GM19455 (cell line): ENCODE data around the gene PGRMC2.
A peak's percentile ranks its signal among the peaks of the same experiment; 100 is the strongest.

Experiments used
- ATAC-seq: cut with Tn5 transposase; IDR thresholded peaks from one replicate; pipeline ENCODE4 v1.9.1; 2021; ENCODE audit not compliant: unreplicated experiment

The PGRMC2 gene

GRCh38 chr4:128299848-128300247, 12.2 kb upstream of the PGRMC2 start:
- ATAC-seq = no peak

DNA sequence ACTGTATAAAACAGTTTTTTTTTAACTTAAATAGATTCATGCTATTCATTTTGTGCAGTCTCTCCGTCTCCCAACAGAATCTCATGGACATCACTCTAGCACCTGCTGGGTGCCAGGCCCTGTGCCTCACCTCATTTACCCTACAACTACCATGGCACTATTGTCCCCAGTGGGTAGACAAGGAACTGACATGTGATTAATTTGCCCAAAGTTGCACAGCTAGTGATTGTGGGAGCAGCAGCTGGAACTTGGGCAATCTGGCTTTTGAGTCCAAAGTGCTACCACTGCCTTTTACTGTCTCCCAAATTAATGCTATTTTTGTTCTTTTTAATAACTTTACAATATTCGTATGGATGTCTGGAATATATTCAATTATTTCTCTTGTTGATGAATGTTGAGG, 11.2 kb upstream of the PGRMC2 start:
- no peak for ATAC-seq

GRCh38 chr4:128298146-128298758, 10.6 kb upstream of the PGRMC2 start:
- no peak for ATAC-seq

- no peak for ATAC-seq
Measured at GRCh38 chr4:128295255-128295654, 7.6 kb upstream of the PGRMC2 start.

- ATAC-seq = no peak
Measured at GRCh38 chr4:128294464-128294863, 6.9 kb upstream of the PGRMC2 start.

DNA sequence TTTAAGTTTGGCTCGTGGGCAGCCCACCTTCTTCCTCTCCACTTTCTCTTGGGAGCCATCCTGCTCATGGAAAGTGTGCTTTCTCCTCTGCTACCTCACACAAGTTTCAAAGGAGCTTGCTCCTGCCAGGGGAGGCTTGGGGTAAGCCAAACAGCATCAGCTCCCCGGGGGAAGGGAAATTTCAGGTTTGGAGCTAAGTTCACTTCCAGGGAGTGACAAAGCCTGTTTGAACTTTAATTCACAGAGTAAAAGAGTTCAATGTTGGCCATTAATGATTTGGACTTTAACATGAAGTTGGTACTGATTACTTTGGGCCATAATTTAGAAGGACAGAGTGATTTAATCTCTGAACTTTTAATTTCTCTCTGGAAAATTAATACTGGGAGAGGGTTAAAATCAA, 4.7 kb upstream of the PGRMC2 start:
- ATAC-seq = no peak

- no peak for ATAC-seq
Measured at GRCh38 chr4:128291096-128291495, 3.5 kb upstream of the PGRMC2 start.

DNA sequence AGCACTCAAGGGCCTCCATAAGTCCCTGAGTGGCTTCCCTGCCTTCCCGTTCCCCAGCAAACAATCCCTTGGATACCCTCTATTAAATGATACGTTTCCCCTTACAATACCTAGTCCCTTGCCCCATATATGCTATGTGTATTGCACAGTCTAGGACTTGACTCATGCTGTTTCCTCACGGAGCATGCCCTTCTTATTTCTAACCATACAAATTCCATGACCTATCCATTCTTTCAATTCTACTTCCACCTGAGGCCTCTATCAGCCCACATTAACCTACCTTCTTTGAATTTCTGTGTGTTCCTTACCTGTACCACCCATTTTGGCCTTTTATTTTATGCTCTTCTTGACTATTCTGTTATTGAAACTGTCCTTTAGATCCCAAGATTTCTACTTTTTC, 2.9 kb upstream of the PGRMC2 start:
- no peak for ATAC-seq

DNA sequence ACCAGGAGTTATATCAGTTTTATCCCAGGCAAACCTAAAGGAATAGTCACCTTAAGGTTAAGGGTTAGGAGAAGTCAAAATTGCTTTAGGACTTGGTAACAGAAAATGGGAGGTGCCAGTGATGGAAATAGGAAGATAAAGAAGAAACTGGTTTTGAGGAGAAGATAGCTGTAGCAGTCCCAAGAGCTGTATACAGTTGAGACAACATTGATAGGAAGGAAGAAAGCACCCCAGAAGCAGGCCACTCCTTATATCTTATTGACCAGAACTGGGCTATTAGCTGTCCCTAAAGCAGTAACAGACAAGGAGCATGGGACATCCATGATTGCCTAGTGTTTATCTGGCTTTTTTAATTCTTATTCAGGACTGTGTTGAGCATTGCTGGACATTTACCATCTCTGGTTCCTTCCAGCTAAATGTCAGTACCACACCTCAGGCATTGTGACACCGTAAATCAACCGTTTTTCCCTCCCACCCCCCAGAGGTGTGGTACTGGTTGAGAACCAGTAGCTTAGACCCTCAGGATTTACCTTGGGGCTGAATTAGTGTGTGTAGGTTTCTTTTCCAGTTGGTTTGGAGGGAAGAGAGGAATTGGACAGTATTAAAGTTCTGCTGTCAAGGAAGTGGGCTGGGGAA, 2.0 kb upstream of the PGRMC2 start:
- no peak for ATAC-seq

DNA sequence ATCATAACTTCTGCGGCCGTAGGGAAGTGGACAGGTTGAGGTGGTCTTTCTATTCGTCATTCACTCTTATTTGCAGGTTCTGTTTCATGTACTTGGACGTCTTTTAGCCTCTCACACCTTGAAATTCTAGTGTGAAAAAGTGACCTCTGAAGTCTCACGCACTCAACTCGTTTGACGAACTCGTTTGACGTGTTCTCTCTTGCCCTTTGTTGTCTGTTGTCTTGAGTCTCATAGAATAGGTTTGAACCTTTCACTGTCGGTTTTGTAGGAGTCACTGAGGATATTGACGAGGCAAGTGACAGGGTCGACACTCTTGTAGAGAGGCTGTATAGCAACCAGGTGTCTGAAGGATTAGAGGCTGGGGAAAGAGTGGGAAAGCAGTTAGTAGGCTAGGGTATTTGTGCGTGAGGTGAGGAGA, 1.1 kb upstream of the PGRMC2 start:
- no peak for ATAC-seq

GRCh38 chr4:128287871-128288688, 467 bp upstream of the PGRMC2 start:
- ATAC-seq = peak; percentile 74

GRCh38 chr4:128286474-128287058, 1.0 kb downstream of the PGRMC2 start:
- ATAC-seq = peak; percentile 23

DNA sequence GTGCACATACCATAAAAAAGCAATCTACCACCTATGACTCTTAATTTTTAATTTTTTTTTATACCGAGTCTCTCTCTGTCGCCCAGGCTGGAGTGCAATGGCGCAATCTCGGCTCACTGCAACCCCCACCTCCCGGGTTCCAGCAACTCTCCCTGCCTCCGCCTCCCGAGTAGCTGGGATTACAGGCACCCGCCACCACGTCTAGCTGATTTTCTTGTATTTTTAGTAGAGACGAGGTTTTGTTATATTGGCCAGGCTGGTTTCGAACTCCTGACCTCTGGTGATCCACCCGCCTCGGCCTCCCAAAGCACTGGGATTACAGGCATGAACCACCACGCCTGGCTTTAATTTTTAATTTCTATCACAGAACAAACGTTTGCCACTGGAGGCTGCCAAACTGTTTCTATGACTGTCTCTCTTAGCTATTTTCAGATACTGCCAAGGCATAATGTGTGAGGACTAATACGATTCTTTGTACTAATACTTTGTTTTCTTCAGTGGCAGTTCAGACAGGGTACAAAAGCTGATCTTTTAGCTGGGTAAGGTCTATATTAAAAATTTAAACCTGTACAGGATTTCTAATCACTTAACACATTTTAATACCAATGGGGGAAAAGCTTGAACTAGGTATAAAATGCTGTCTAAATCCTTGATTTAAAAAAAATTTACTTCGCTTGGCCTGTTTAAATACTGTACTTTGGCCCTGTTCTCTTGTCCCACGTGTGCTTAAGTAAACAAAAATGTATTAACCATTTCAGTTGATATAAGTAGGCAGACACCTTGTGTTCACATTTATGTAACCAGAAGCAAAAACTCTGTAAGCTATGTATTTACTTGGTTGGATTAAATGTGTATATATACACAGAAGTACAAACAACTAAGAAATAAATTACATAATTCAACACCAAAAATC, 2.3 kb downstream of the PGRMC2 start:
- no peak for ATAC-seq

DNA sequence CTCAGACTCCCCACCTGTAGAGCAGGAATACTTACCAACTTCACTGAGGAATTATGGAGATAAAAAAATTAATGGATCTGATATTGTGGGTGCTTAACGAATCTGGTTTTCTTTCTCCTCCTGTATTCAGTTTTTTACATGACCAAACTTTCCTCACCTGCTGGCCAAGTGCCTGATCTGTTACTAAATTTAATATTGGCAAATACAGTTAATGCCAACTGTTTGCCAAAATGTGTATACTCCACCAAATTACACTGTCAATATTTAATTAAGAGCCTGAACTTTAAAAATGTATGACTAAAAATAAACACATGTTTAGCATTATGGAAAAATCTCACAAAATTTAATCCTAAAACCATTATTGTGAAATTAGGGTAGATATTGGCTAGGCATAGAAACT, 3.3 kb downstream of the PGRMC2 start:
- ATAC-seq = no peak

- ATAC-seq = no peak
Measured at GRCh38 chr4:128283071-128283470, 4.5 kb downstream of the PGRMC2 start.

- no peak for ATAC-seq
Measured at GRCh38 chr4:128282516-128282915, 5.1 kb downstream of the PGRMC2 start.

DNA sequence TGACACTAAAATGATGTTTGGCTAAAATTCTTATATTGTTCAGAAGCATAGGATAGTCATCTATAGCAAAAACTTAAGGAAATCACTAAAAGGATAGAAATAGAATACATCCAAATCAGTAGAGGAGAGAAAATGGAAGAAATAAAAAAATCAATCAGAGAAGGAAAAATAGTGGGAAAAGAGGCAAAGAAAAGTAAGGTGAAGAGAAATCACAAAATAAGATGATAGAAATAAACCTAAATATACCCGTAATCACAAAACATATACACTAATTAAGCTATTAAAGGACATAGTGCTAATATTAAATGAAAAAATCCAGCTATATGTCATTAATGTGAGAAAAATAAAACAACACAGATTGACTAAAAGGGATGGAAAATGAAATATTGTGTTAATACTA, 6.3 kb downstream of the PGRMC2 start:
- ATAC-seq = no peak

DNA sequence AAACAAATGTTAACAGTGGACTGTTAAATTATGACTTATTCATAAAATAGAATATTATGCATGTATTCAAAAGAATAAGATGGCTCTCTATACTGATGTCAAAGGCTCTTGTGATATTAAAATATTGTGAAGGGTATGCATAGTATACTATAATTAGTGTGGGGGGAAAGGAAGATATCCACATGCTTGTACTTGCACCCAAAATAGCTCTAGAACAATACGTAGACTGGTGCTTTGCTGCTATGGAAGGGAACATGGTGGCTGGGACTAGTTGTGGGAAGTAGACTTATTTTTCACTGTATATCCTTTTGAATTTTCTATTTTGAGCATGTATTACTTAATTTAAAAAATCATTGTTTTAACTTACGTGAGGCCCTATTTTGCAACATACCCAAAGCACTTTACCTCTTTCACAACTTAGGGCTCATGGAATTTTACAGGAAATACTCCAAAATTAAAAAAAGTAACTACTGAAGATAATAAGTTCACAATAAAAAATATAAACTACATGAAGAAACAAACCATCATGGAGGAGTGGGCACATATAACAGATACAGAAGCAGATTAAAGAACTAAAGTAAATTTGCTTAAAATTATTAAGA, 7.9 kb downstream of the PGRMC2 start:
- ATAC-seq = no peak

GRCh38 chr4:128277856-128278255, 9.8 kb downstream of the PGRMC2 start:
- no peak for ATAC-seq

- no peak for ATAC-seq
Measured at GRCh38 chr4:128275346-128275745, 12.3 kb downstream of the PGRMC2 start.
